Liver (tissue), 9 donors: Measurements from ENCODE around the gene KCNN1. TPM values are rescaled to one million over a fixed set of nuclear protein-coding genes. Genes with fewer than 3 reads are reported as not detected.

Experiments used
- DNase-seq: peaks from one replicate; pipeline ENCODE4 v3.0.0-alpha.2; 2017; ENCODE audit warnings: low spot score
- H3K27ac ChIP-seq, 2 donors: one replicate each; pipeline ENCODE4 v1.7.0; 2013; ENCODE audit warnings: inconsistent platforms in 2 of 2, low read length in 2 of 2, control low read depth in 1 of 2, low read depth in 1 of 2, mild to moderate bottlenecking in 1 of 2
- H3K27me3 ChIP-seq, 4 donors: one replicate each; pipeline versions ENCODE4 v1.6.1 to v1.7.0; 2013; ENCODE audit warnings: low read length in 3 of 4, inconsistent platforms in 1 of 4, mild to moderate bottlenecking in 1 of 4, moderate library complexity in 1 of 4; ENCODE audit not compliant: control insufficient read depth in 4 of 4, insufficient read depth in 4 of 4
- H3K36me3 ChIP-seq, 4 donors: one replicate each; pipeline versions ENCODE4 v1.6.1 to v1.7.0; 2013; ENCODE audit warnings: low read length in 3 of 4, mild to moderate bottlenecking in 3 of 4, low read depth in 1 of 4, moderate library complexity in 1 of 4; ENCODE audit not compliant: control insufficient read depth in 4 of 4, insufficient read depth in 3 of 4
- H3K4me1 ChIP-seq, 4 donors: one replicate each; pipeline versions ENCODE4 v1.6.1 to v1.7.0; 2013; ENCODE audit warnings: low read length in 3 of 4, mild to moderate bottlenecking in 3 of 4, moderate library complexity in 1 of 4; ENCODE audit not compliant: control insufficient read depth in 4 of 4, insufficient read depth in 4 of 4
- H3K4me3 ChIP-seq, 3 donors: one replicate each; pipeline versions ENCODE4 v1.6.1 to v1.7.0; 2013; ENCODE audit warnings: low read length in 3 of 3, control low read depth in 1 of 3, low read depth in 1 of 3, mild to moderate bottlenecking in 1 of 3
- H3K9ac ChIP-seq, 2 donors: one replicate each; pipeline ENCODE4 v1.7.0; 2013; ENCODE audit warnings: low read length in 2 of 2, mild to moderate bottlenecking in 2 of 2, moderate library complexity in 2 of 2, control low read depth in 1 of 2, low read depth in 1 of 2
- H3K9me3 ChIP-seq, 4 donors: one replicate each; pipeline versions ENCODE4 v1.6.1 to v1.7.0; 2013; ENCODE audit warnings: low read length in 3 of 4; ENCODE audit not compliant: control insufficient read depth in 4 of 4
- FOXA2 ChIP-seq: IDR thresholded peaks from 2 replicates; pipeline ENCODE4 v1.6.1; 2016; ENCODE audit warnings: antibody characterized with exemption
- GABPA ChIP-seq, 2 donors: IDR thresholded peaks in 1 of 2; conservative IDR thresholded peaks in 1 of 2; 2 replicates each; pipeline ENCODE4 v1.6.1; 2016; ENCODE audit warnings: antibody characterized with exemption in 2 of 2, mild to moderate bottlenecking in 1 of 2, moderate library complexity in 1 of 2
- HNF4A ChIP-seq, 2 donors: conservative IDR thresholded peaks; 2 replicates each; pipeline ENCODE4 v1.6.1; 2016; ENCODE audit warnings: antibody characterized with exemption in 2 of 2, mild to moderate bottlenecking in 2 of 2
- JUND ChIP-seq, 2 donors: IDR thresholded peaks; 2 replicates each; pipeline ENCODE4 v1.6.1; 2016; ENCODE audit warnings: antibody characterized with exemption in 2 of 2
- RXRA ChIP-seq, 2 donors: IDR thresholded peaks; 2 replicates each; pipeline ENCODE4 v1.6.1; 2017 to 2018; ENCODE audit warnings: antibody characterized with exemption in 2 of 2, mild to moderate bottlenecking in 1 of 2
- SP1 ChIP-seq: IDR thresholded peaks from 2 replicates; pipeline ENCODE4 v1.6.1; 2018; ENCODE audit warnings: antibody characterized with exemption, mild to moderate bottlenecking
- TAF1 ChIP-seq: conservative IDR thresholded peaks from 2 replicates; pipeline ENCODE4 v1.6.1; 2016; ENCODE audit warnings: antibody characterized with exemption, mild to moderate bottlenecking
- YY1 ChIP-seq: IDR thresholded peaks from 2 replicates; pipeline ENCODE4 v1.6.1; 2016; ENCODE audit warnings: antibody characterized with exemption, mild to moderate bottlenecking
- WGBS: extraction: QIAGEN DNeasy Blood & Tissue Kit; methylation state at CpG from one replicate; pipeline ENCODE4 v1.1.7; 2013; 5-methylcytosine and 5-hydroxymethylcytosine counted together
- polyA plus RNA-seq, 2 donors: library from polyadenylated mRNA; stranded (reverse) in 1 of 2; unstranded in 1 of 2; fragments of 200-250 nt in 1 of 2; fragments of >200 nt in 1 of 2; fragmentation: Nextera tagmentation in 1 of 2; extraction: Ambion mirVana in 1 of 2; gene quantifications; one replicate each; pipeline versions ENCODE4 v1.2.1 to v1.2.3, GENCODE V29; 2013 to 2015
- total RNA-seq, 2 donors: library from RNA; depleted of rRNA; stranded (reverse); fragments of >200 nt; gene quantifications; one replicate each; pipeline ENCODE4 v1.2.3, GENCODE V29; 2014
- TF ChIP-seq, protein P1 (sequence below): IDR thresholded peaks from 2 replicates; pipeline ENCODE4 v1.6.1; 2016; ENCODE audit warnings: antibody characterized with exemption
- TF ChIP-seq, protein P2 (sequence below): IDR thresholded peaks from 2 replicates; pipeline ENCODE4 v1.6.1; 2016; ENCODE audit warnings: antibody characterized with exemption, mild to moderate bottlenecking
- TF ChIP-seq, protein P3 (sequence below): fragments of 150-350 bp; IDR thresholded peaks from 2 replicates; pipeline ENCODE4 v1.5.1; 2017; ENCODE audit warnings: improper control_type of control experiment, low read depth, low read length; ENCODE audit not compliant: missing input control
- TF ChIP-seq, protein P4 (sequence below): IDR thresholded peaks from 2 replicates; pipeline ENCODE4 v1.6.1; 2016; ENCODE audit warnings: antibody characterized with exemption
- TF ChIP-seq, protein P5 (sequence below): IDR thresholded peaks from 2 replicates; pipeline ENCODE4 v1.6.1; 2016; ENCODE audit warnings: antibody characterized with exemption
- donor health status: healthy.
- donor health status: healthy.
- donor health status: healthy.
- donor health status: healthy.
- donor health status: healthy.

The KCNN1 gene
- total and polyA plus RNA-seq, 4 donors, result 0.05 to 0.08 (median 0.05) TPM; not detected in 1

DNA sequence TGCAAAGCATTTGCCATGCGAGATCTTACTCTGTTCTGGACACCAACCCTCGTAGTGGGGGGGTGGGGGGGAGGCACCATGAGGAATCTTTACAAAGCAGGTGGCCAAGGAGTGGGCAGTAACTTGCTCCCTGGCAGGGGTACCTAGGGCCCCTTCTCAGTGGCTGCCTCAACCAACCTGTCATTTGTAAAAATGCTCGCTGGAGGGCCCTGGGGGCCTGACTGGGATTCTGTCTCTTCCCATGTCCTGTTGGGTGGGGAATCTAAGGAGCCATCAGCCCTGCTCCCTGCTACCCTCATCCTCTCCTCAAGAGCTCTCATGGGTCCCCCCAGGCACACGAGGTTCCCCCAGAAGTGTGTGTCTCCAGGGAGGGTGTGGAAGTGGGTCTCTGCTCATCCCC lies 1.5 kb downstream of the KCNN1 start:
- Histone ChIP-seq H3K4me3 (no peak overlapping the region), H3K27me3 (peaks cover 0 to 4% (median 1%) of the 10 kb centered on the region in 4 donors), H3K9ac (no peak overlapping the region), H3K4me1 (peaks cover 0 to 3% (median 0%) of the 10 kb centered on the region in 4 donors), H3K9me3 (no peaks in the 10 kb centered on the region), H3K27ac (no peak overlapping the region), H3K36me3 (no peaks in the 10 kb centered on the region)
- DNase-seq, result no peak
- TF ChIP-seq, protein P1, sequence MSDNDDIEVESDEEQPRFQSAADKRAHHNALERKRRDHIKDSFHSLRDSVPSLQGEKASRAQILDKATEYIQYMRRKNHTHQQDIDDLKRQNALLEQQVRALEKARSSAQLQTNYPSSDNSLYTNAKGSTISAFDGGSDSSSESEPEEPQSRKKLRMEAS, result no peak
- TF ChIP-seq RXRA (IDR thresholded peaks at IDR 0.05) (no peak), SP1 (no peak), FOXA2 (no peak)
- 75% methylated on average over 4 of the region's 4 CpGs for WGBS

DNA sequence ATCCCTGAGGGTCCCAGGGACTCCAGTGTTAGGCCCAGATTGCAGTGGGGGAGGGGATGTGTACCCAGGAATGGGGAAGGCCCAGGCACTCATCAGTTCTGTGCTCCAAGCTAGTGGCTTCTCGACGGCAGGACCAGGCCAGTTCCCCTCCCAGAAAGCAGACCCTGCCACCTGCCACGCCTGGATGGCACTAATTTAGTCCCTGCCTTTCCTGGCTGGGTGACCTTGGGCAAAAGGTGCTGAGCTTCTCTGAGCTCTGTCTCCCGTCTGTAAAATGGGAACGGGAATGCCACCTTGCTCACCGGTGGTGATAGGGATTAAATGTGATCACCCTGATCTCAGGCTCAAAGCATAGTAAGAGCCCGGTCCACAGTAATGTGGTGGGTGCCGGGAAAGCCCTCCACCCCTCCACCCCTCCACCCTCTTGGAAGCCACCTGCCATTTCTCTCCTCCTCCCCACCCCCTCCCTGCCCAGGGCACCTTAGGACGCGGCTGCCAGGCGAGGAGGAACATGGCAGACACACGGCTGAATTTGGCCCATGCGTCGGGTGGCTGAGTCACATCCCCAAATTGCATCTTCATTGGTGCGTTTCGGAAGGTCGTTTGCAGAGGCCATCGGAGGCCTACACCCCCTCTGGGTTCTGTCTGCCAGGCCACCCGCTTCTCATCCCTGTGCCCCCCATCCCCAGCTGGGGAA lies 2.3 kb downstream of the KCNN1 start:
- WGBS, result 89% methylated on average over 19 of the region's 19 CpGs
- no peak overlapping the region for H3K4me3 ChIP-seq
- no peaks in the 10 kb centered on the region for H3K9me3 ChIP-seq
- H3K4me1 ChIP-seq, result peaks cover 0 to 3% (median 0%) of the 10 kb centered on the region in 4 donors
- no peak overlapping the region for H3K27ac ChIP-seq
- no peak for DNase-seq
- H3K9ac ChIP-seq, result no peak overlapping the region
- H3K27me3 ChIP-seq, result peaks cover 0 to 3% (median 1%) of the 10 kb centered on the region in 4 donors
- H3K36me3 ChIP-seq, result no peaks in the 10 kb centered on the region
- TF ChIP-seq, protein P2, sequence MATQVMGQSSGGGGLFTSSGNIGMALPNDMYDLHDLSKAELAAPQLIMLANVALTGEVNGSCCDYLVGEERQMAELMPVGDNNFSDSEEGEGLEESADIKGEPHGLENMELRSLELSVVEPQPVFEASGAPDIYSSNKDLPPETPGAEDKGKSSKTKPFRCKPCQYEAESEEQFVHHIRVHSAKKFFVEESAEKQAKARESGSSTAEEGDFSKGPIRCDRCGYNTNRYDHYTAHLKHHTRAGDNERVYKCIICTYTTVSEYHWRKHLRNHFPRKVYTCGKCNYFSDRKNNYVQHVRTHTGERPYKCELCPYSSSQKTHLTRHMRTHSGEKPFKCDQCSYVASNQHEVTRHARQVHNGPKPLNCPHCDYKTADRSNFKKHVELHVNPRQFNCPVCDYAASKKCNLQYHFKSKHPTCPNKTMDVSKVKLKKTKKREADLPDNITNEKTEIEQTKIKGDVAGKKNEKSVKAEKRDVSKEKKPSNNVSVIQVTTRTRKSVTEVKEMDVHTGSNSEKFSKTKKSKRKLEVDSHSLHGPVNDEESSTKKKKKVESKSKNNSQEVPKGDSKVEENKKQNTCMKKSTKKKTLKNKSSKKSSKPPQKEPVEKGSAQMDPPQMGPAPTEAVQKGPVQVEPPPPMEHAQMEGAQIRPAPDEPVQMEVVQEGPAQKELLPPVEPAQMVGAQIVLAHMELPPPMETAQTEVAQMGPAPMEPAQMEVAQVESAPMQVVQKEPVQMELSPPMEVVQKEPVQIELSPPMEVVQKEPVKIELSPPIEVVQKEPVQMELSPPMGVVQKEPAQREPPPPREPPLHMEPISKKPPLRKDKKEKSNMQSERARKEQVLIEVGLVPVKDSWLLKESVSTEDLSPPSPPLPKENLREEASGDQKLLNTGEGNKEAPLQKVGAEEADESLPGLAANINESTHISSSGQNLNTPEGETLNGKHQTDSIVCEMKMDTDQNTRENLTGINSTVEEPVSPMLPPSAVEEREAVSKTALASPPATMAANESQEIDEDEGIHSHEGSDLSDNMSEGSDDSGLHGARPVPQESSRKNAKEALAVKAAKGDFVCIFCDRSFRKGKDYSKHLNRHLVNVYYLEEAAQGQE, result no peak
- no peak for TF ChIP-seq YY1
- TF ChIP-seq, protein P1, result no peak
- TF ChIP-seq JUND (IDR thresholded peaks at IDR 0.05), result no peak
- TF ChIP-seq HNF4A (conservative IDR thresholded peaks at IDR 0.05), result no peak
- TF ChIP-seq SP1, result no peak
- TF ChIP-seq, protein P3, sequence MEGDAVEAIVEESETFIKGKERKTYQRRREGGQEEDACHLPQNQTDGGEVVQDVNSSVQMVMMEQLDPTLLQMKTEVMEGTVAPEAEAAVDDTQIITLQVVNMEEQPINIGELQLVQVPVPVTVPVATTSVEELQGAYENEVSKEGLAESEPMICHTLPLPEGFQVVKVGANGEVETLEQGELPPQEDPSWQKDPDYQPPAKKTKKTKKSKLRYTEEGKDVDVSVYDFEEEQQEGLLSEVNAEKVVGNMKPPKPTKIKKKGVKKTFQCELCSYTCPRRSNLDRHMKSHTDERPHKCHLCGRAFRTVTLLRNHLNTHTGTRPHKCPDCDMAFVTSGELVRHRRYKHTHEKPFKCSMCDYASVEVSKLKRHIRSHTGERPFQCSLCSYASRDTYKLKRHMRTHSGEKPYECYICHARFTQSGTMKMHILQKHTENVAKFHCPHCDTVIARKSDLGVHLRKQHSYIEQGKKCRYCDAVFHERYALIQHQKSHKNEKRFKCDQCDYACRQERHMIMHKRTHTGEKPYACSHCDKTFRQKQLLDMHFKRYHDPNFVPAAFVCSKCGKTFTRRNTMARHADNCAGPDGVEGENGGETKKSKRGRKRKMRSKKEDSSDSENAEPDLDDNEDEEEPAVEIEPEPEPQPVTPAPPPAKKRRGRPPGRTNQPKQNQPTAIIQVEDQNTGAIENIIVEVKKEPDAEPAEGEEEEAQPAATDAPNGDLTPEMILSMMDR, result no peak
- TF ChIP-seq GABPA (IDR thresholded peaks at IDR 0.05 in 1 of 2, conservative IDR thresholded peaks at IDR 0.05 in 1 of 2), result no peak
- no peak for TF ChIP-seq TAF1
- TF ChIP-seq, protein P4, sequence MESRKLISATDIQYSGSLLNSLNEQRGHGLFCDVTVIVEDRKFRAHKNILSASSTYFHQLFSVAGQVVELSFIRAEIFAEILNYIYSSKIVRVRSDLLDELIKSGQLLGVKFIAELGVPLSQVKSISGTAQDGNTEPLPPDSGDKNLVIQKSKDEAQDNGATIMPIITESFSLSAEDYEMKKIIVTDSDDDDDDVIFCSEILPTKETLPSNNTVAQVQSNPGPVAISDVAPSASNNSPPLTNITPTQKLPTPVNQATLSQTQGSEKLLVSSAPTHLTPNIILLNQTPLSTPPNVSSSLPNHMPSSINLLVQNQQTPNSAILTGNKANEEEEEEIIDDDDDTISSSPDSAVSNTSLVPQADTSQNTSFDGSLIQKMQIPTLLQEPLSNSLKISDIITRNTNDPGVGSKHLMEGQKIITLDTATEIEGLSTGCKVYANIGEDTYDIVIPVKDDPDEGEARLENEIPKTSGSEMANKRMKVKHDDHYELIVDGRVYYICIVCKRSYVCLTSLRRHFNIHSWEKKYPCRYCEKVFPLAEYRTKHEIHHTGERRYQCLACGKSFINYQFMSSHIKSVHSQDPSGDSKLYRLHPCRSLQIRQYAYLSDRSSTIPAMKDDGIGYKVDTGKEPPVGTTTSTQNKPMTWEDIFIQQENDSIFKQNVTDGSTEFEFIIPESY, result no peak
- TF ChIP-seq, protein P5, sequence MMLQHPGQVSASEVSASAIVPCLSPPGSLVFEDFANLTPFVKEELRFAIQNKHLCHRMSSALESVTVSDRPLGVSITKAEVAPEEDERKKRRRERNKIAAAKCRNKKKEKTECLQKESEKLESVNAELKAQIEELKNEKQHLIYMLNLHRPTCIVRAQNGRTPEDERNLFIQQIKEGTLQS, result no peak
